Body of pancreas (tissue), 4 donors: ENCODE results near the gene WWOX. TPM values are rescaled to one million over a fixed set of nuclear protein-coding genes. Genes with fewer than 3 reads are reported as not detected.

ENCODE experiments used
- ATAC-seq: fragments of 150-250 bp; one replicate; pipeline ENCODE4 v1.9.1; 2016
- DNase-seq, 4 donors: peaks; one replicate each; pipeline ENCODE4 v3.0.0-alpha.2; 2019
- H3K27ac ChIP-seq, 4 donors: fragments of 200-600 bp; sonication (generic); 1 replicate in 3 of 4; 2 replicates in 1 of 4; pipeline versions ENCODE4 v1.5.1 to v1.6.1; 2016 to 2019; ENCODE audit warnings: mild to moderate bottlenecking in 1 of 4, mixed read lengths in 1 of 4, moderate library complexity in 1 of 4
- H3K27me3 ChIP-seq, 2 donors: fragments of 200-600 bp; sonication (generic); one replicate each; pipeline ENCODE4 v1.6.0; 2016; ENCODE audit warnings: mild to moderate bottlenecking in 1 of 2
- H3K36me3 ChIP-seq, 2 donors: fragments of 200-600 bp; sonication (generic); replicated peaks in 1 of 2; 2 replicates each; pipeline ENCODE4 v1.5.1; 2016; ENCODE audit warnings: low read depth in 2 of 2; ENCODE audit not compliant: insufficient read depth in 1 of 2
- H3K4me1 ChIP-seq: fragments of 200-600 bp; sonication (generic); one replicate; pipeline ENCODE4 v1.6.0; 2016
- H3K4me3 ChIP-seq, 2 donors: fragments of 200-600 bp; sonication (generic); 1 replicate in 1 of 2; 2 replicates in 1 of 2; pipeline ENCODE4 v1.5.1; 2016 to 2019
- H3K9me3 ChIP-seq, 3 donors: fragments of 200-600 bp; sonication (generic); 1 replicate in 2 of 3; 2 replicates in 1 of 3; pipeline ENCODE4 v1.5.1; 2016
- CTCF ChIP-seq, 7 experiments: fragments of 450-650 bp in 4 of 7; fragments of 200-600 bp in 3 of 7; sonication (generic) in 3 of 7; IDR thresholded peaks; one replicate each; pipeline ENCODE4 v1.5.1; 2016 to 2019; ENCODE audit warnings: antibody characterized with exemption in 7 of 7
- POLR2A ChIP-seq, 3 donors: fragments of 450-650 bp; IDR thresholded peaks; one replicate each; pipeline ENCODE4 v1.6.1; 2016; ENCODE audit warnings: antibody characterized with exemption in 3 of 3, mild to moderate bottlenecking in 2 of 3
- WGBS, 2 donors: methylation state at CpG; one replicate each; pipeline ENCODE4 v1.1.5; 2017; 5-methylcytosine and 5-hydroxymethylcytosine counted together
- intact Hi-C: fragments of 100-400 bp; cut with DNase I; formaldehyde crosslinking; loops from one replicate; pipeline ENCODE4 v1.15.1; 2023
- total RNA-seq, 2 donors: library from RNA; depleted of rRNA; stranded (reverse); fragments of >200 nt; gene quantifications; one replicate each; pipeline ENCODE4 v1.1.0, GENCODE V29; 2016

WWOX gene
- total RNA-seq, 2 donors from 2014 or later, result 52.7 to 67.2 TPM

GRCh38 chr16:78720416-78720815, 621.0 kb downstream of the WWOX start:
- DNase-seq (no peak), ATAC-seq (no peak)
- no peaks in the 10 kb centered on the region for H3K9me3 ChIP-seq
- H3K27me3 ChIP-seq, result no peaks in the 10 kb centered on the region
- 69 to 82% methylated on average over 3 of the region's 3 CpGs for WGBS, 2 donors
- no peaks in the 10 kb centered on the region for H3K4me1 ChIP-seq
- H3K4me3 ChIP-seq, result no peak overlapping the region
- H3K36me3 ChIP-seq, result no peaks in the 10 kb centered on the region
- TF ChIP-seq POLR2A (IDR thresholded peaks at IDR 0.05), result no peak
- TF ChIP-seq CTCF (IDR thresholded peaks at IDR 0.05), result no peak
- intact Hi-C loops, result no loop called here
- no peak overlapping the region for H3K27ac ChIP-seq

GRCh38 chr16:78727536-78727935, 628.1 kb downstream of the WWOX start:
- no peaks in the 10 kb centered on the region for H3K4me1 ChIP-seq
- no peaks in the 10 kb centered on the region for H3K36me3 ChIP-seq
- intact Hi-C loops, result no loop called here
- H3K27ac ChIP-seq, result no peak overlapping the region
- no peak overlapping the region for H3K4me3 ChIP-seq
- H3K27me3 ChIP-seq, result no peaks in the 10 kb centered on the region
- 89 to 91% methylated on average over 2 of the region's 2 CpGs for WGBS, 2 donors
- DNase-seq (no peak), ATAC-seq (no peak)
- no peaks in the 10 kb centered on the region for H3K9me3 ChIP-seq
- no peak for TF ChIP-seq POLR2A (IDR thresholded peaks at IDR 0.05)
- no peak for TF ChIP-seq CTCF (IDR thresholded peaks at IDR 0.05)

- Histone ChIP-seq H3K27me3 (no peaks in the 10 kb centered on the region), H3K36me3 (no peaks in the 10 kb centered on the region), H3K9me3 (no peaks in the 10 kb centered on the region), H3K4me3 (no peak overlapping the region), H3K4me1 (no peaks in the 10 kb centered on the region), H3K27ac (no peak overlapping the region)
- 52 to 54% methylated on average over 2 of the region's 2 CpGs for WGBS, 2 donors
- no peak for TF ChIP-seq POLR2A (IDR thresholded peaks at IDR 0.05)
- TF ChIP-seq CTCF (IDR thresholded peaks at IDR 0.05), result no peak
- DNase-seq, result no peak
- intact Hi-C loops, result no loop called here
- ATAC-seq, result no peak
Measured at GRCh38 chr16:78729687-78730086, 630.2 kb downstream of the WWOX start.

- Histone ChIP-seq H3K4me3 (no peak overlapping the region), H3K36me3 (no peaks in the 10 kb centered on the region), H3K27me3 (no peaks in the 10 kb centered on the region), H3K27ac (no peak overlapping the region), H3K4me1 (no peaks in the 10 kb centered on the region), H3K9me3 (no peaks in the 10 kb centered on the region)
- intact Hi-C loops, result no loop called here
- DNase-seq, result no peak
- no peak for ATAC-seq
- TF ChIP-seq POLR2A (IDR thresholded peaks at IDR 0.05), result no peak
- no peak for TF ChIP-seq CTCF (IDR thresholded peaks at IDR 0.05)
- WGBS, 2 donors, result 92 to 95% methylated on average over 1 of the region's 1 CpG
Measured at GRCh38 chr16:78731785-78732184, 632.3 kb downstream of the WWOX start.

GRCh38 chr16:78732696-78733095, 633.2 kb downstream of the WWOX start:
- no peaks in the 10 kb centered on the region for H3K36me3 ChIP-seq
- no peak for ATAC-seq
- H3K4me1 ChIP-seq, result no peaks in the 10 kb centered on the region
- no peaks in the 10 kb centered on the region for H3K9me3 ChIP-seq
- no peaks in the 10 kb centered on the region for H3K27me3 ChIP-seq
- intact Hi-C loops, result no loop called here
- DNase-seq, result no peak
- no peak overlapping the region for H3K4me3 ChIP-seq
- H3K27ac ChIP-seq, result no peak overlapping the region
- no peak for TF ChIP-seq POLR2A (IDR thresholded peaks at IDR 0.05)
- TF ChIP-seq CTCF (IDR thresholded peaks at IDR 0.05), result no peak
- 90 to 91% methylated on average over 7 of the region's 7 CpGs for WGBS, 2 donors
